Measurements from ENCODE around the gene HEXIM1. TPM values are rescaled to one million over a fixed set of nuclear protein-coding genes. Genes with fewer than 3 reads are reported as not detected.

The HEXIM1 gene
- total RNA-seq, 5 donors from 2014 or later (not counting 1 experiment from before 2014, with no cell fraction given): 32.3 to 55.9 (median 34.5) TPM

- no peaks in the 10 kb centered on the region for H3K4me1 ChIP-seq (ENCODE audit: control insufficient read depth in 1 of 2, extremely low read depth in 1 of 2, insufficient read depth in 2 of 2, low read length in 2 of 2)
- DNase-seq (no peak), ATAC-seq (replicated peaks in 1 of 4) (no peak)
- H3K4me3 ChIP-seq (ENCODE audit: control insufficient read depth in 1 of 2, extremely low read depth in 1 of 2, low read length in 1 of 2): no peak overlapping the region
- ChIA-PET POLR2A (no interaction called here), CTCF (interaction anchor here in 1 of 2 donors (1.1 kb wide), 1 partner anchor 307 kb away, joined by 4 read pairs; no protein-coding TSS in a partner anchor)
- peaks cover 19 to 66% of the 10 kb centered on the region in 2 donors for H3K36me3 ChIP-seq (ENCODE audit: control insufficient read depth in 2 of 2, extremely low read depth in 1 of 2, insufficient read depth in 1 of 2, low read length in 1 of 2)
- no peak overlapping the region for H3K27ac ChIP-seq (ENCODE audit: low read length)
- H3K36me3 Mint-ChIP-seq: peaks cover 32% of the 10 kb centered on the region
- no peaks in the 10 kb centered on the region for H3K9me3 Mint-ChIP-seq
- no peak overlapping the region for H3K27ac Mint-ChIP-seq
- no peaks in the 10 kb centered on the region for H3K9me3 ChIP-seq
- H3K27me3 ChIP-seq (replicated peaks in 1 of 2; ENCODE audit: control insufficient read depth in 2 of 2, extremely low read depth in 1 of 2, insufficient read depth in 2 of 2, low read length in 1 of 2): peaks cover 0 to 2% of the 10 kb centered on the region in 2 experiments
- no peaks in the 10 kb centered on the region for H3K4me1 Mint-ChIP-seq
- WGBS (ENCODE audit: insufficient coverage): 97% methylated on average over 12 of the region's 13 CpGs
- H3K27me3 Mint-ChIP-seq: no peaks in the 10 kb centered on the region
- H3K4me3 Mint-ChIP-seq: no peak overlapping the region
These were observed 40.8 kb upstream of the HEXIM1 start for GRCh38 chr17:45107293-45108010.

GRCh38 chr17:45108051-45108450 lies 40.2 kb upstream of the HEXIM1 start:
- DNase-seq (no peak), ATAC-seq (replicated peaks in 1 of 4) (no peak)
- Histone ChIP-seq H3K27ac (ENCODE audit: low read length) (no peak overlapping the region), H3K4me3 (ENCODE audit: control insufficient read depth in 1 of 2, extremely low read depth in 1 of 2, low read length in 1 of 2) (no peak overlapping the region), H3K36me3 (ENCODE audit: control insufficient read depth in 2 of 2, extremely low read depth in 1 of 2, insufficient read depth in 1 of 2, low read length in 1 of 2) (peaks cover 19 to 60% of the 10 kb centered on the region in 2 donors), H3K9me3 (no peaks in the 10 kb centered on the region), H3K27me3 (replicated peaks in 1 of 2; ENCODE audit: control insufficient read depth in 2 of 2, extremely low read depth in 1 of 2, insufficient read depth in 2 of 2, low read length in 1 of 2) (peaks cover 0 to 3% of the 10 kb centered on the region in 2 experiments), H3K4me1 (ENCODE audit: control insufficient read depth in 1 of 2, extremely low read depth in 1 of 2, insufficient read depth in 2 of 2, low read length in 2 of 2) (no peaks in the 10 kb centered on the region)
- Mint-ChIP-seq H3K36me3 (peaks cover 26% of the 10 kb centered on the region), H3K27ac (no peak overlapping the region), H3K27me3 (no peaks in the 10 kb centered on the region), H3K4me3 (no peak overlapping the region), H3K4me1 (no peaks in the 10 kb centered on the region), H3K9me3 (no peaks in the 10 kb centered on the region)
- ChIA-PET POLR2A (no interaction called here), CTCF (interaction anchor here in 1 of 2 donors (0.5 to 1.1 kb wide), 2 partner anchors 192 to 306 kb away, joined by 3 to 4 read pairs; no protein-coding TSS in a partner anchor)
- 100% methylated on average over 1 of the region's 9 CpGs for WGBS (ENCODE audit: insufficient coverage)

- H3K4me3 Mint-ChIP-seq: no peak overlapping the region
- Histone ChIP-seq H3K27ac (ENCODE audit: low read length) (no peak overlapping the region), H3K27me3 (replicated peaks in 1 of 2; ENCODE audit: control insufficient read depth in 2 of 2, extremely low read depth in 1 of 2, insufficient read depth in 2 of 2, low read length in 1 of 2) (peaks cover 0 to 3% of the 10 kb centered on the region in 2 experiments), H3K4me3 (ENCODE audit: control insufficient read depth in 1 of 2, extremely low read depth in 1 of 2, low read length in 1 of 2) (no peak overlapping the region), H3K4me1 (ENCODE audit: control insufficient read depth in 1 of 2, extremely low read depth in 1 of 2, insufficient read depth in 2 of 2, low read length in 2 of 2) (no peaks in the 10 kb centered on the region), H3K9me3 (no peaks in the 10 kb centered on the region), H3K36me3 (ENCODE audit: control insufficient read depth in 2 of 2, extremely low read depth in 1 of 2, insufficient read depth in 1 of 2, low read length in 1 of 2) (peaks cover 12 to 52% of the 10 kb centered on the region in 2 donors)
- CTCF ChIA-PET: interaction anchor here in 1 of 2 donors (0.5 to 1.1 kb wide), 2 partner anchors 193 to 306 kb away, joined by 3 to 4 read pairs; no protein-coding TSS in a partner anchor
- H3K9me3 Mint-ChIP-seq: no peaks in the 10 kb centered on the region
- DNase-seq: no peak
- H3K4me1 Mint-ChIP-seq: no peaks in the 10 kb centered on the region
- H3K27me3 Mint-ChIP-seq: no peaks in the 10 kb centered on the region
- peak in 1 of 4 experiments; percentile 24 for ATAC-seq (replicated peaks in 1 of 4)
- H3K27ac Mint-ChIP-seq: no peak overlapping the region
- H3K36me3 Mint-ChIP-seq: peaks cover 18% of the 10 kb centered on the region
- POLR2A ChIA-PET: interaction anchor here in 1 of 2 donors (0.5 kb wide), 1 partner anchor 109 kb away, joined by 10 read pairs; no protein-coding TSS in a partner anchor
- 91% methylated on average over 7 of the region's 12 CpGs for WGBS (ENCODE audit: insufficient coverage)
These were observed 39.4 kb upstream of the HEXIM1 start for GRCh38 chr17:45108595-45109521.

GRCh38 chr17:45110676-45111611 lies 37.3 kb upstream of the HEXIM1 start:
- H3K4me1 ChIP-seq (ENCODE audit: control insufficient read depth in 1 of 2, extremely low read depth in 1 of 2, insufficient read depth in 2 of 2, low read length in 2 of 2): no peaks in the 10 kb centered on the region
- H3K27me3 ChIP-seq (replicated peaks in 1 of 2; ENCODE audit: control insufficient read depth in 2 of 2, extremely low read depth in 1 of 2, insufficient read depth in 2 of 2, low read length in 1 of 2): peaks cover 0 to 3% of the 10 kb centered on the region in 2 experiments
- no peaks in the 10 kb centered on the region for H3K9me3 Mint-ChIP-seq
- H3K27ac ChIP-seq (ENCODE audit: low read length): no peak overlapping the region
- no peak overlapping the region for H3K4me3 ChIP-seq (ENCODE audit: control insufficient read depth in 1 of 2, extremely low read depth in 1 of 2, low read length in 1 of 2)
- no peaks in the 10 kb centered on the region for H3K4me1 Mint-ChIP-seq
- H3K4me3 Mint-ChIP-seq: no peak overlapping the region
- peaks cover 12% of the 10 kb centered on the region for H3K36me3 Mint-ChIP-seq
- CTCF ChIA-PET: no interaction called here
- WGBS (ENCODE audit: insufficient coverage): 91% methylated on average over 12 of the region's 16 CpGs
- POLR2A ChIA-PET: no interaction called here
- no peak for ATAC-seq (replicated peaks in 1 of 4)
- no peak for DNase-seq
- no peaks in the 10 kb centered on the region for H3K9me3 ChIP-seq
- H3K36me3 ChIP-seq (ENCODE audit: control insufficient read depth in 2 of 2, extremely low read depth in 1 of 2, insufficient read depth in 1 of 2, low read length in 1 of 2): peaks cover 5 to 31% of the 10 kb centered on the region in 2 donors
- H3K27ac Mint-ChIP-seq: no peak overlapping the region
- no peaks in the 10 kb centered on the region for H3K27me3 Mint-ChIP-seq

- H3K4me3 Mint-ChIP-seq: no peak overlapping the region
- ATAC-seq (replicated peaks in 1 of 4) (no peak), DNase-seq (no peak)
- no peaks in the 10 kb centered on the region for H3K27me3 Mint-ChIP-seq
- Histone ChIP-seq H3K27me3 (replicated peaks in 1 of 2; ENCODE audit: control insufficient read depth in 2 of 2, extremely low read depth in 1 of 2, insufficient read depth in 2 of 2, low read length in 1 of 2) (peaks cover 0 to 7% of the 10 kb centered on the region in 2 experiments), H3K36me3 (ENCODE audit: control insufficient read depth in 2 of 2, extremely low read depth in 1 of 2, insufficient read depth in 1 of 2, low read length in 1 of 2) (peaks cover 5 to 22% of the 10 kb centered on the region in 2 donors), H3K4me3 (ENCODE audit: control insufficient read depth in 1 of 2, extremely low read depth in 1 of 2, low read length in 1 of 2) (no peak overlapping the region), H3K9me3 (no peaks in the 10 kb centered on the region), H3K4me1 (ENCODE audit: control insufficient read depth in 1 of 2, extremely low read depth in 1 of 2, insufficient read depth in 2 of 2, low read length in 2 of 2) (no peaks in the 10 kb centered on the region), H3K27ac (ENCODE audit: low read length) (no peak overlapping the region)
- H3K9me3 Mint-ChIP-seq: no peaks in the 10 kb centered on the region
- ChIA-PET CTCF (no interaction called here), POLR2A (interaction anchor here in 1 of 2 donors (0.6 to 0.7 kb wide), 2 partner anchors 36 to 365 kb away, joined by 3 to 12 read pairs; partner anchors contain the start of gene HEXIM1)
- H3K27ac Mint-ChIP-seq: no peak overlapping the region
- H3K36me3 Mint-ChIP-seq: peaks cover 7% of the 10 kb centered on the region
- WGBS (ENCODE audit: insufficient coverage): 78% methylated on average over 5 of the region's 11 CpGs
- no peaks in the 10 kb centered on the region for H3K4me1 Mint-ChIP-seq
These were observed 36.4 kb upstream of the HEXIM1 start for GRCh38 chr17:45111850-45112249.

Data from T-cell (primary cell).